H9 (cell line): Measurements from ENCODE around the gene FOXM1. TPM values are rescaled to one million over a fixed set of nuclear protein-coding genes. Genes with fewer than 3 reads are reported as not detected.

Experiments
- DNase-seq: peaks from one replicate; pipeline ENCODE4 v3.0.0-alpha.2; 2017
- H2AFZ ChIP-seq: one replicate; pipeline ENCODE4 v1.6.1; 2013; ENCODE audit warnings: mild to moderate bottlenecking, low read length, control low read depth, moderate library complexity
- H2AK5ac ChIP-seq: 2 replicates; pipeline ENCODE4 v1.6.1; 2013; ENCODE audit warnings: low read length, control low read depth, mixed read lengths; ENCODE audit not compliant: insufficient read length
- H2BK120ac ChIP-seq: one replicate; pipeline ENCODE4 v1.6.1; 2013; ENCODE audit warnings: low read depth, mild to moderate bottlenecking, low read length, control low read depth, inconsistent platforms; ENCODE audit not compliant: poor library complexity, severe bottlenecking
- H2BK12ac ChIP-seq: 2 replicates; pipeline ENCODE4 v1.6.1; 2013; ENCODE audit warnings: low read length, control low read depth, mixed read lengths, low read depth; ENCODE audit not compliant: insufficient read length
- H2BK15ac ChIP-seq: 2 replicates; pipeline ENCODE4 v1.6.1; 2013; ENCODE audit warnings: low read depth, low read length, control low read depth
- H2BK20ac ChIP-seq: one replicate; pipeline ENCODE4 v1.6.1; 2013; ENCODE audit warnings: low read depth, mild to moderate bottlenecking, low read length, control low read depth, inconsistent platforms; ENCODE audit not compliant: poor library complexity, severe bottlenecking
- H2BK5ac ChIP-seq: 2 replicates; pipeline ENCODE4 v1.6.1; 2013; ENCODE audit warnings: low read length, control low read depth, mixed read lengths; ENCODE audit not compliant: insufficient read length
- H3K14ac ChIP-seq: 2 replicates; pipeline ENCODE4 v1.6.1; 2013; ENCODE audit warnings: low read length, control low read depth; ENCODE audit not compliant: insufficient read depth
- H3K18ac ChIP-seq: 2 replicates; pipeline ENCODE4 v1.6.1; 2013; ENCODE audit warnings: low read depth, mild to moderate bottlenecking, mixed read lengths, low read length, control low read depth; ENCODE audit not compliant: insufficient read length
- H3K23ac ChIP-seq: 2 replicates; pipeline ENCODE4 v1.6.1; 2013; ENCODE audit warnings: low read length, control low read depth, mixed read lengths, low read depth; ENCODE audit not compliant: insufficient read length
- H3K23me2 ChIP-seq: 2 replicates; pipeline ENCODE4 v1.6.1; 2013; ENCODE audit warnings: low read depth, mild to moderate bottlenecking, mixed read lengths, low read length, control low read depth; ENCODE audit not compliant: insufficient read length, poor library complexity, severe bottlenecking
- H3K27ac ChIP-seq: 2 replicates; pipeline ENCODE4 v1.5.1; 2013; ENCODE audit warnings: low read length, control low read depth, mixed read lengths, low read depth; ENCODE audit not compliant: insufficient read length
- H3K27me3 ChIP-seq: 2 replicates; pipeline ENCODE4 v1.6.1; 2013; ENCODE audit warnings: low read length, control low read depth, inconsistent platforms; ENCODE audit not compliant: insufficient read depth
- H3K4ac ChIP-seq: 2 replicates; pipeline ENCODE4 v1.6.1; 2013; ENCODE audit warnings: low read depth, mild to moderate bottlenecking, control low read depth, inconsistent platforms, low read length, moderate library complexity
- H3K4me1 ChIP-seq: 2 replicates; pipeline ENCODE4 v1.6.1; 2013; ENCODE audit warnings: low read length, control low read depth, inconsistent platforms; ENCODE audit not compliant: insufficient read depth
- H3K4me2 ChIP-seq: 2 replicates; pipeline ENCODE4 v1.6.1; 2013; ENCODE audit warnings: low read length, control low read depth, mixed read lengths; ENCODE audit not compliant: insufficient read length, insufficient read depth
- H3K56ac ChIP-seq: 2 replicates; pipeline ENCODE4 v1.6.1; 2013; ENCODE audit warnings: low read depth, mild to moderate bottlenecking, mixed read lengths, low read length, control low read depth; ENCODE audit not compliant: insufficient read length
- H3K79me1 ChIP-seq: 2 replicates; pipeline ENCODE4 v1.6.1; 2013; ENCODE audit warnings: low read depth, mild to moderate bottlenecking, moderate library complexity, low read length, control low read depth, inconsistent platforms; ENCODE audit not compliant: insufficient read depth, poor library complexity, severe bottlenecking
- H3K79me2 ChIP-seq: 2 replicates; pipeline ENCODE4 v1.6.1; 2013; ENCODE audit warnings: low read length, control low read depth, inconsistent platforms; ENCODE audit not compliant: insufficient read depth
- H3K9ac ChIP-seq: 2 replicates; pipeline ENCODE4 v1.6.1; 2013; ENCODE audit warnings: low read length, control low read depth, mixed read lengths; ENCODE audit not compliant: insufficient read length; ENCODE audit errors: extremely low read depth
- H3K9me3 ChIP-seq: one replicate; pipeline ENCODE4 v1.6.1; 2013; ENCODE audit warnings: low read depth, low read length, inconsistent platforms; ENCODE audit not compliant: control insufficient read depth
- H3T11ph ChIP-seq: one replicate; pipeline ENCODE4 v1.6.1; 2013; ENCODE audit warnings: mild to moderate bottlenecking, low read length, control low read depth, inconsistent platforms
- H4K20me1 ChIP-seq: one replicate; pipeline ENCODE4 v1.6.1; 2013; ENCODE audit not compliant: control insufficient read depth, insufficient read length, insufficient read depth
- H4K5ac ChIP-seq: 2 replicates; pipeline ENCODE4 v1.6.1; 2013; ENCODE audit warnings: low read depth, mild to moderate bottlenecking, mixed read lengths, low read length, control low read depth; ENCODE audit not compliant: insufficient read length
- H4K8ac ChIP-seq: replicated peaks from 2 replicates; pipeline ENCODE4 v1.6.1; 2013; ENCODE audit warnings: low read length, control low read depth, mixed read lengths, low read depth; ENCODE audit not compliant: insufficient read length
- H4K91ac ChIP-seq: 2 replicates; pipeline ENCODE4 v1.6.1; 2013; ENCODE audit warnings: low read depth, mild to moderate bottlenecking, moderate library complexity, mixed read lengths, low read length, control low read depth; ENCODE audit not compliant: insufficient read length
- H3K27ac Mint-ChIP-seq, 3 experiments: 2 replicates in 2 of 3; 3 replicates in 1 of 3; pipeline ENCODE4 v1.8.0; 2020 to 2021; ENCODE audit warnings: mixed read lengths in 3 of 3, mild to moderate bottlenecking in 1 of 3, moderate library complexity in 1 of 3
- H3K27me3 Mint-ChIP-seq: 2 replicates; pipeline ENCODE4 v1.8.0; 2021; ENCODE audit warnings: low read depth, mild to moderate bottlenecking, moderate library complexity, mixed read lengths
- H3K36me3 Mint-ChIP-seq, 3 experiments: 2 replicates in 2 of 3; 3 replicates in 1 of 3; pipeline ENCODE4 v1.8.0; 2020 to 2021; ENCODE audit warnings: low read depth in 3 of 3, mixed read lengths in 3 of 3; ENCODE audit not compliant: insufficient read depth in 1 of 3
- H3K4me1 Mint-ChIP-seq, 2 experiments: 2 replicates each; pipeline ENCODE4 v1.8.0; 2020; ENCODE audit warnings: mixed read lengths in 2 of 2
- H3K4me3 Mint-ChIP-seq, 2 experiments: 2 replicates in 1 of 2; 3 replicates in 1 of 2; pipeline ENCODE4 v1.8.0; 2020 to 2021; ENCODE audit warnings: mild to moderate bottlenecking in 2 of 2, mixed read lengths in 2 of 2, moderate library complexity in 1 of 2
- H3K9me3 Mint-ChIP-seq, 2 experiments: 2 replicates in 1 of 2; 3 replicates in 1 of 2; pipeline ENCODE4 v1.8.0; 2020; ENCODE audit warnings: mild to moderate bottlenecking in 2 of 2, mixed read lengths in 2 of 2, moderate library complexity in 1 of 2
- WGBS: extraction: QIAGEN DNeasy Blood & Tissue Kit; methylation state at CpG from one replicate; pipeline ENCODE4 v1.1.7; 2013; ENCODE audit warnings: missing lambda C conversion rate, low lambda C conversion rate, mixed read lengths; ENCODE audit not compliant: insufficient read length; ENCODE audit errors: extremely low coverage; 5-methylcytosine and 5-hydroxymethylcytosine counted together
- total RNA-seq: library from RNA; stranded (reverse); gene quantifications from 2 replicates; pipeline ENCODE4 v1.2.1, GENCODE V29; 2021
- TF ChIP-seq, protein P1 (sequence below): fragments of 200-600 bp; sonication (generic); conservative IDR thresholded peaks from 3 replicates; pipeline ENCODE4 v1.8.0; 2021; ENCODE audit warnings: antibody characterized with exemption, mild to moderate bottlenecking

The FOXM1 gene
- total RNA-seq, 1 experiment from 2014 or later: 109 TPM

DNA sequence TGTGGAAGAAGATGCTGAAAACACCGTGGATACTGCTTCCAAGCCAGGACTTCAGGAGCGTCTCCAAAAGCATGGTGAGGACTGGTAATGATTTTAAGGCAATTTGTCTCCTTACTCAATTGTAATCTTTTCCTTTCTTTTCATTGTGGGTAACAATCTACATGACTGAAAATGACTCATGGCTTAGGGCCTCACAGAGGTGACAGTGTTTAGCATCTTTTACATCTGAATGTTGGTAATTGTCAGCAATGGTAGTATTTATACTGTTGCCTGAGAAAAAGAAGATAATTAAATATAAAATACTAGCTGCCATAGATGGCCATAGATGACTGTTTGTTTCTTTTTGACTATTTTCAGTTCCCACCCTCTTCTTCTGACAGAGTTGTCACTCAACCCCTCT lies 45.4 kb upstream of the FOXM1 start:
- H3K23me2 ChIP-seq: no peaks in the 10 kb centered on the region
- H2AFZ ChIP-seq: no peak overlapping the region

More for the DNA sequence above, 45.4 kb upstream of the FOXM1 start:
- H4K8ac ChIP-seq: no peak overlapping the region
- H3K4me2 ChIP-seq: peak overlapping the region; percentile 36
- TF ChIP-seq, protein P1, sequence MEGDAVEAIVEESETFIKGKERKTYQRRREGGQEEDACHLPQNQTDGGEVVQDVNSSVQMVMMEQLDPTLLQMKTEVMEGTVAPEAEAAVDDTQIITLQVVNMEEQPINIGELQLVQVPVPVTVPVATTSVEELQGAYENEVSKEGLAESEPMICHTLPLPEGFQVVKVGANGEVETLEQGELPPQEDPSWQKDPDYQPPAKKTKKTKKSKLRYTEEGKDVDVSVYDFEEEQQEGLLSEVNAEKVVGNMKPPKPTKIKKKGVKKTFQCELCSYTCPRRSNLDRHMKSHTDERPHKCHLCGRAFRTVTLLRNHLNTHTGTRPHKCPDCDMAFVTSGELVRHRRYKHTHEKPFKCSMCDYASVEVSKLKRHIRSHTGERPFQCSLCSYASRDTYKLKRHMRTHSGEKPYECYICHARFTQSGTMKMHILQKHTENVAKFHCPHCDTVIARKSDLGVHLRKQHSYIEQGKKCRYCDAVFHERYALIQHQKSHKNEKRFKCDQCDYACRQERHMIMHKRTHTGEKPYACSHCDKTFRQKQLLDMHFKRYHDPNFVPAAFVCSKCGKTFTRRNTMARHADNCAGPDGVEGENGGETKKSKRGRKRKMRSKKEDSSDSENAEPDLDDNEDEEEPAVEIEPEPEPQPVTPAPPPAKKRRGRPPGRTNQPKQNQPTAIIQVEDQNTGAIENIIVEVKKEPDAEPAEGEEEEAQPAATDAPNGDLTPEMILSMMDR: no peak
- H2BK120ac ChIP-seq: no peak overlapping the region
- H3K9me3 ChIP-seq: no peaks in the 10 kb centered on the region
- no peak overlapping the region for H3K4ac ChIP-seq
- no peaks in the 10 kb centered on the region for H3K79me2 ChIP-seq
- peak overlapping the region in 2 of 3 experiments; percentile 94 to 97; a peak in 4 of 7 replicates for H3K27ac Mint-ChIP-seq
- no peaks in the 10 kb centered on the region for H3K27me3 ChIP-seq
- no peak overlapping the region for H3K23ac ChIP-seq
- peaks cover 15 to 19% of the 10 kb centered on the region in 2 experiments for H3K4me1 Mint-ChIP-seq
- no peak overlapping the region for H2AK5ac ChIP-seq
- H3K14ac ChIP-seq: no peak overlapping the region
- no peak overlapping the region for H3K56ac ChIP-seq
- H3K9ac ChIP-seq: no peak overlapping the region
- no peak overlapping the region for H3T11ph ChIP-seq
- peak overlapping the region in 1 of 2 experiments; percentile 8; a peak in 1 of 5 replicates for H3K4me3 Mint-ChIP-seq
- no peak overlapping the region for H4K91ac ChIP-seq
- no peaks in the 10 kb centered on the region for H4K20me1 ChIP-seq
- no peak overlapping the region for H3K27ac ChIP-seq
- H2BK20ac ChIP-seq: no peak overlapping the region
- no peak overlapping the region for H2BK12ac ChIP-seq
- H3K79me1 ChIP-seq: no peaks in the 10 kb centered on the region
- no peak overlapping the region for H4K5ac ChIP-seq
- H3K18ac ChIP-seq: no peak overlapping the region
- no peak overlapping the region for H2BK5ac ChIP-seq
- H2BK15ac ChIP-seq: no peak overlapping the region
- H3K9me3 Mint-ChIP-seq: no peaks in the 10 kb centered on the region; a peak in 1 of 5 replicates
- no peaks in the 10 kb centered on the region for H3K27me3 Mint-ChIP-seq
- H3K4me1 ChIP-seq: peaks cover 5% of the 10 kb centered on the region; the same call in 1 of the 2 replicates
- no peak for DNase-seq
- WGBS: no CpG with 5 or more reads among the region's 2 CpGs
- peaks cover 6 to 28% (median 26%) of the 10 kb centered on the region in 3 experiments; a peak in 6 of 7 replicates for H3K36me3 Mint-ChIP-seq
